GM19467 (cell line): ENCODE measurements around the gene CMTM4.
"Not testable (repeated sequence)": the region's sequence is repeated elsewhere in the genome, so short reads cannot be mapped to it uniquely, and the experiment has no call there.

ENCODE experiments used
- ATAC-seq: cut with Tn5 transposase; IDR thresholded peaks from one replicate; pipeline ENCODE4 v1.9.1; 2021; ENCODE audit warnings: mild to moderate bottlenecking, moderate library complexity; ENCODE audit not compliant: unreplicated experiment

CMTM4 gene

GRCh38 chr16:66676599-66676998, 19.9 kb downstream of the CMTM4 start:
- ATAC-seq: no peak

- ATAC-seq: no peak
Measured at GRCh38 chr16:66673691-66674090, 22.9 kb downstream of the CMTM4 start.

GRCh38 chr16:66670691-66671388, 25.7 kb downstream of the CMTM4 start:
- no peak for ATAC-seq

GRCh38 chr16:66668777-66669444, 27.6 kb downstream of the CMTM4 start:
- ATAC-seq: no peak

- no peak for ATAC-seq
Measured at GRCh38 chr16:66667944-66668343, 28.6 kb downstream of the CMTM4 start.

- ATAC-seq: no peak
Measured at GRCh38 chr16:66662445-66663194, 33.9 kb downstream of the CMTM4 start.

- ATAC-seq: not testable (repeated sequence)
Measured at GRCh38 chr16:66661671-66662346, 34.7 kb downstream of the CMTM4 start.

- ATAC-seq: no peak
Measured at GRCh38 chr16:66661210-66661560, 35.4 kb downstream of the CMTM4 start.

GRCh38 chr16:66660422-66661209, 35.9 kb downstream of the CMTM4 start:
- ATAC-seq: no peak

- ATAC-seq: no peak
Measured at GRCh38 chr16:66658860-66659190, 37.7 kb downstream of the CMTM4 start.

GRCh38 chr16:66658143-66658859, 38.2 kb downstream of the CMTM4 start:
- ATAC-seq: no peak

- no peak for ATAC-seq
Measured at GRCh38 chr16:66656547-66656946, 40.0 kb downstream of the CMTM4 start.

GRCh38 chr16:66653581-66654350, 42.8 kb downstream of the CMTM4 start:
- ATAC-seq: no peak

- no peak for ATAC-seq
Measured at GRCh38 chr16:66652661-66653360, 43.7 kb downstream of the CMTM4 start.

- ATAC-seq: no peak
Measured at GRCh38 chr16:66651965-66652364, 44.6 kb downstream of the CMTM4 start.

GRCh38 chr16:66651474-66651765, 45.1 kb downstream of the CMTM4 start:
- no peak for ATAC-seq

GRCh38 chr16:66650707-66651473, 45.7 kb downstream of the CMTM4 start:
- peak; percentile 88 for ATAC-seq

GRCh38 chr16:66649636-66650205, 46.8 kb downstream of the CMTM4 start:
- ATAC-seq: no peak
